Germinal center (tissue), 1 donor: Measurements from ENCODE around the gene SPINK1.
"Not testable (repeated sequence)": the region's sequence is repeated elsewhere in the genome, so short reads cannot be mapped to it uniquely, and the experiment has no call there.

Experiments used
- DNase-seq: peaks from one replicate; pipeline ENCODE4 v3.0.0; 2012; ENCODE audit warnings: mixed read lengths, low spot score

The SPINK1 gene

GRCh38 chr5:147805030-147805454 is 26.4 kb downstream of the SPINK1 start:
- DNase-seq, result peak; percentile 67

GRCh38 chr5:147804334-147804733 is 27.1 kb downstream of the SPINK1 start:
- DNase-seq, result no peak

- DNase-seq, result no peak
Observed at GRCh38 chr5:147803926-147804325, 27.5 kb downstream of the SPINK1 start.

GRCh38 chr5:147803161-147803560 is 28.3 kb downstream of the SPINK1 start:
- DNase-seq, result not testable (repeated sequence)

GRCh38 chr5:147801461-147801860 is 30.0 kb downstream of the SPINK1 start:
- DNase-seq, result no peak

GRCh38 chr5:147800491-147800890 is 31.0 kb downstream of the SPINK1 start:
- DNase-seq, result no peak

GRCh38 chr5:147796556-147797308 is 34.7 kb downstream of the SPINK1 start:
- no peak for DNase-seq

- no peak for DNase-seq
Observed at GRCh38 chr5:147791181-147791580, 40.3 kb downstream of the SPINK1 start.

GRCh38 chr5:147789820-147790219 is 41.7 kb downstream of the SPINK1 start:
- DNase-seq, result no peak

- DNase-seq, result no peak
Observed at GRCh38 chr5:147788023-147788422, 43.4 kb downstream of the SPINK1 start.

GRCh38 chr5:147786142-147786541 is 45.3 kb downstream of the SPINK1 start:
- no peak for DNase-seq

- DNase-seq, result no peak
Observed at GRCh38 chr5:147784146-147784987, 47.1 kb downstream of the SPINK1 start.

- peak; percentile 89 for DNase-seq
Observed at GRCh38 chr5:147782110-147783028, 49.1 kb downstream of the SPINK1 start, which contains the start of gene JAKMIP2. Gene JAKMIP2 (minus strand): TSS chr5:147782728. CDS start chr5:147671806, 110,922 bp downstream.

- DNase-seq, result no peak
Observed at GRCh38 chr5:147780924-147781573, 50.4 kb downstream of the SPINK1 start.

- DNase-seq, result no peak
Observed at GRCh38 chr5:147779694-147780093, 51.8 kb downstream of the SPINK1 start.

- DNase-seq, result no peak
Observed at GRCh38 chr5:147776989-147777388, 54.5 kb downstream of the SPINK1 start.
